BLaER1 treated with 17β-estradiol and CSF1 and Interleukin-3, amounts not matched to agents 10 nM and 100 nM (cell line): Measurements from ENCODE around the gene TTC33.

Experiments used
- H3K27ac ChIP-seq, 11 experiments: shearing (Covaris generic); formaldehyde crosslinking; 2 replicates each; pipeline ENCODE4 v1.8.1; 2022
- H3K27me3 ChIP-seq, 11 experiments: shearing (Covaris generic); formaldehyde crosslinking; 2 replicates each; pipeline ENCODE4 v1.8.1; 2022
- H3K36me3 ChIP-seq, 11 experiments: shearing (Covaris generic); formaldehyde crosslinking; 2 replicates each; pipeline ENCODE4 v1.8.1; 2022
- H3K4me1 ChIP-seq, 10 experiments: shearing (Covaris generic); formaldehyde crosslinking; 2 replicates each; pipeline ENCODE4 v1.8.1; 2022
- H3K4me2 ChIP-seq, 11 experiments: shearing (Covaris generic); formaldehyde crosslinking; 2 replicates each; pipeline ENCODE4 v1.8.1; 2022
- H3K4me3 ChIP-seq, 10 experiments: shearing (Covaris generic); formaldehyde crosslinking; 2 replicates each; pipeline ENCODE4 v1.8.1; 2022
- H3K9ac ChIP-seq, 11 experiments: shearing (Covaris generic); formaldehyde crosslinking; 2 replicates each; pipeline ENCODE4 v1.8.1; 2022
- H3K9me3 ChIP-seq, 11 experiments: shearing (Covaris generic); formaldehyde crosslinking; replicated peaks in 1 of 11; 2 replicates each; pipeline ENCODE4 v1.8.1; 2022
- H4K20me1 ChIP-seq, 11 experiments: shearing (Covaris generic); formaldehyde crosslinking; 2 replicates each; pipeline ENCODE4 v1.8.1; 2022
- Cebpa-rat ChIP-seq, 11 experiments: shearing (Covaris generic); IDR thresholded peaks; 2 replicates each; pipeline ENCODE4 v1.8.1; 2022

Gene TTC33

DNA sequence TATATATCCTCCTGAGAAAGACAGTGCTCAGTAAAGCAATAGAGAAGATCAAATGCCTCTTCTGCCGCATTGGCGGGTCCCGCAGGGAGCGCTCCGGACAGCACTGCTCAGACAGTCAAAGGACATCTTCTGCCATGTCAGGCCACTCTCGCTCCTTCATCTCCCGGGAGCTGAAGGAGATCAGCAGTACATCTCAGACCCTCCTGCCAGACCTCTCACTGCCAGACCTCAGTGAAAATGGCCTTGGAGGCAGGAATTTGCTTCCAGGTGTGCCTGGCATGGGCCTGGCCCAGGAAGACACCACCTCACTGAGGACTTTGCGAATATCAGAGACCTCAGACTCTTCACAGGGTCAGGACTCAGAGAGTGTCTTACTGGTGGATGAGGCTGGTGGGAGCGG, 63.9 kb downstream of the TTC33 start:
- Histone ChIP-seq H3K9ac (no peak overlapping the region), H3K9me3 (peaks cover 0 to 18% (median 9%) of the 10 kb centered on the region in 11 experiments; a peak in 14 of 22 replicates), H3K4me2 (peak overlapping the region in 2 of 11 experiments; percentile 31 to 97; a peak in 4 of 22 replicates), H3K4me3 (no peak overlapping the region), H3K36me3 (peaks cover 67 to 98% (median 90%) of the 10 kb centered on the region in 11 experiments), H4K20me1 (peaks cover 60 to 98% (median 74%) of the 10 kb centered on the region in 11 experiments), H3K4me1 (peaks cover 21 to 55% (median 32%) of the 10 kb centered on the region in 10 experiments), H3K27ac (no peak overlapping the region; a peak in 2 of 22 replicates), H3K27me3 (no peaks in the 10 kb centered on the region)
- TF ChIP-seq Cebpa-rat (IDR thresholded peaks at IDR 0.05) = no peak

DNA sequence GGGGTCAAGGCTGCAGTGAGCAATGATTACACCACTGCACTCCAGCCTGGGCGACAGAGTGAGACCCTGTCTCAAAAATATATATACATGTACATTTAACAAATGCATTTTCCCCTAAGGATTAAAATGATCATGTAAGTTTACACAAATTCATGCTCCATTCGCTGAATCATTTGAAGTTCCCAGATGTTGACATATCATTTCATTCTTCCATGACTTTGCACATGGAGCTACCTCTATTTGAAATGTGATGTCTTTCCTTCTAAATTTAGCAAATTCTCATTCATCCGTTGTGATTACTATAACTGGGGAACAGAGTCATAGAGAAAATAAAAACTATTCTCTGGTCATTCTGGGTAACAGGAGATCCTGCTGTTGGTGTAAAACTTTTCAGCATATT, 65.5 kb downstream of the TTC33 start:
- Histone ChIP-seq H3K27ac (no peak overlapping the region), H3K27me3 (no peaks in the 10 kb centered on the region), H3K4me3 (peak overlapping the region in 1 of 10 experiments; percentile 96; a peak in 1 of 20 replicates), H3K4me1 (peaks cover 37 to 70% (median 48%) of the 10 kb centered on the region in 10 experiments), H3K36me3 (peaks cover 76 to 98% (median 91%) of the 10 kb centered on the region in 11 experiments), H3K9ac (peak overlapping the region in 2 of 11 experiments; percentile 25 to 64; a peak in 1 of 22 replicates), H4K20me1 (peaks cover 75 to 100% (median 86%) of the 10 kb centered on the region in 11 experiments), H3K9me3 (peaks cover 0 to 15% (median 9%) of the 10 kb centered on the region in 11 experiments; a peak in 14 of 22 replicates), H3K4me2 (peak overlapping the region in 9 of 11 experiments; percentile 3 to 97 (median 29); a peak in 11 of 22 replicates)
- TF ChIP-seq Cebpa-rat (IDR thresholded peaks at IDR 0.05) = no peak

DNA sequence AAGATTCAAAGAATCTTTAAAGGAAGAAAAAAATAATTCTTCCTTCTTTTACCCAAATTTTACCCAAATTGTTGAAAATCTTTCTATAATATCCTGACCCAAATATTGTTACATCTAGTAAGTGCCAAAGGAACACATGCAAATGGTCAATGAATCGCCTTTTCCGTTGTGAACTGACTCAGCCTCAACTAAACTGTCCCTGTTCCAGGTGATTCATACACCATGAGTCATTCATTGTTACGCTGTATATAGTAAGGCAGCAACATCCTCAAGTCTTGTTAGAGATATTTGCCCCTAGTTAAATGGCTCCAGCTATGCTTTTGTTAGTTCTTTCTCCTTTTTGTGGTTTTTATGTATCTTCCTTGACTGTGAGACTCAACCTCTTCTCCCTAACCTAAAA, 66.3 kb downstream of the TTC33 start:
- Histone ChIP-seq H3K9ac (peak overlapping the region in 3 of 11 experiments; percentile 97 to 99 (median 99); a peak in 3 of 22 replicates), H3K4me2 (peak overlapping the region in 10 of 11 experiments; percentile 2 to 97 (median 63); a peak in 17 of 22 replicates), H3K4me1 (peaks cover 46 to 70% (median 56%) of the 10 kb centered on the region in 10 experiments)

DNA sequence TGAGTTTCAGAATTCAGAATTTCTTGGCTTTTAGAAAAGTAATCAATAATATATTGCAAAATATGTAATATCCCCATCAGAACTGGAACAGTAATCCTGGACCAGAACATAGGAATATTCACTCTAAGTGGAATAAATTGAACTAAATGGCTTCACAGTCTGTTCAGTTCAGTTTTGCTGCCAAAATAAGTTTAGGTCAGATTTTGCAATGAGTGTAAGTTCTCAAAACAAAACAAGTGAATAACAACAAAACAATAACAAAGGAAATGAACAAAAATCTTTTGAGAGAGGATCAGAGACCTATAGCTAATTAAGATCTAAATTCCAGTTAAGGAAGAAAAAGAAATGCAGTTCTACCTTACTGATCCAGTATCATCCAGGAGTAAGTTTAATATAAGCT, 66.8 kb downstream of the TTC33 start:
- H4K20me1 ChIP-seq = peaks cover 83 to 100% (median 92%) of the 10 kb centered on the region in 11 experiments
- peak overlapping the region in 6 of 11 experiments; percentile 19 to 67 (median 56); a peak in 8 of 22 replicates for H3K27ac ChIP-seq
- H3K4me2 ChIP-seq = peak overlapping the region; percentile 5 to 97 (median 82); a peak in 16 of 22 replicates
- H3K36me3 ChIP-seq = peaks cover 64 to 98% (median 88%) of the 10 kb centered on the region in 11 experiments
- H3K4me1 ChIP-seq = peaks cover 48 to 70% (median 58%) of the 10 kb centered on the region in 10 experiments
- no peaks in the 10 kb centered on the region for H3K27me3 ChIP-seq
- peaks cover 0 to 3% (median 2%) of the 10 kb centered on the region in 11 experiments; a peak in 12 of 22 replicates for H3K9me3 ChIP-seq
- no peak for TF ChIP-seq Cebpa-rat (IDR thresholded peaks at IDR 0.05)
- peak overlapping the region in 4 of 11 experiments; percentile 97 to 99 (median 98); a peak in 8 of 22 replicates for H3K9ac ChIP-seq
- peak overlapping the region in 3 of 10 experiments; percentile 96 to 99 (median 98); a peak in 5 of 20 replicates for H3K4me3 ChIP-seq

More for the DNA sequence above, 66.3 kb downstream of the TTC33 start:
- Histone ChIP-seq H3K36me3 (peaks cover 68 to 98% (median 88%) of the 10 kb centered on the region in 11 experiments), H3K27me3 (no peaks in the 10 kb centered on the region), H3K27ac (peak overlapping the region in 2 of 11 experiments; percentile 60 to 67; a peak in 4 of 22 replicates), H3K4me3 (peak overlapping the region in 2 of 10 experiments; percentile 96 to 98; a peak in 3 of 20 replicates), H3K9me3 (peaks cover 0 to 7% (median 6%) of the 10 kb centered on the region in 11 experiments; a peak in 14 of 22 replicates), H4K20me1 (peaks cover 83 to 100% (median 89%) of the 10 kb centered on the region in 11 experiments)
- TF ChIP-seq Cebpa-rat (IDR thresholded peaks at IDR 0.05) = no peak

DNA sequence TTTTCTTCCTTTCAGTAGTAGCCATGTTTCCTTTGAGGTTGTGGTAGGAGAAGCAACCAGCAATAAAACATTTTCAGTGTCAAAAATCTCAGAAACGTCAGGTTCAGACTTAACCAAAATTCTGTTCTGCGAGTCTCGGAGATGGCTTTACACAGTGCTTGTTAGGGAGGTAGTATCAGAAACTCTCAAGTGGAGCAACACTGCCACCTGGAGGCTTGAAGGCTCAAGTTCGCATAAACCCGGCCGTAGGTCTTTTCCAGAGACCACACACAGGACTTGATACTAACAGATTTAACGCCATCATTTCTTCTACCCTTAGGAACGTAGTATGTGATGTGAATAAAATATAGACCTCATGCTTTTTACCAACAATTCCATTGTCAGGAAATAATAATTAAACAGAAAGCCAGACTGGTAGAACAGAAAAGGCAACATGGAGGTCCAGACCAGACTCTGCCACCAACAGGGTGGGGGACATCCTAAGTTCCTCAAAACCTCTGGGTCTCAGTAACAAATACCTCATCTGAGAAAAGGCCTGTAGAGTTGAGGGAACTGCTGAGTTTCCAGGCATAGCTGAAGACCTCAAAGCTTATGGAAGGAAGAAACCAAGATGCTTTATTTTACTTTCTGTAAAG, 67.5 kb downstream of the TTC33 start:
- Histone ChIP-seq H3K9me3 (no peaks in the 10 kb centered on the region), H3K4me2 (peak overlapping the region; percentile 74 to 97 (median 84)), H3K27ac (peak overlapping the region in 9 of 11 experiments; percentile 32 to 67 (median 53); a peak in 13 of 22 replicates), H3K36me3 (peaks cover 62 to 96% (median 82%) of the 10 kb centered on the region in 11 experiments), H3K4me1 (peaks cover 48 to 70% (median 58%) of the 10 kb centered on the region in 10 experiments), H3K27me3 (no peaks in the 10 kb centered on the region), H3K4me3 (peak overlapping the region in 8 of 10 experiments; percentile 74 to 99 (median 96); a peak in 14 of 20 replicates), H3K9ac (peak overlapping the region; percentile 0 to 99 (median 58); a peak in 18 of 22 replicates), H4K20me1 (peaks cover 87 to 99% (median 92%) of the 10 kb centered on the region in 11 experiments)
- no peak for TF ChIP-seq Cebpa-rat (IDR thresholded peaks at IDR 0.05)

DNA sequence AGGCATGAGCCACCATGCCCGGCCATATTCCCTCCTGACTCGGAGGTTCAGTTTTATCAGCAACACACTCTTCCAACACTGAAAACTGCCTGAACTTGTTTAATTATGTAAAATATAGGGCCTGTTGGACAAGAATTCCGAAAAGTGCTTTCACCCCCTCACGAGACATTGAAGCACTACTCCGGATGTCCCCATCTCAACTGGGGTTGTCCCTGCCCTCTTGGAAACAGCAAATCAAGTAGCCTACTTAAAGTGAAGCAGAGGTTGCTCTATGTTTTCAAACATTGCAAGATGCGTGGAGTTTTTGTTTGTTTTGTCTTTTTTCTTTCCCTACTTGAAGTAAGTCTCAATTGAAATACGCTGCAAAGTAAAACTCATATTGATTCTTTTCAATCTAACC, 68.4 kb downstream of the TTC33 start:
- no peak for TF ChIP-seq Cebpa-rat (IDR thresholded peaks at IDR 0.05)
- peak overlapping the region; percentile 74 to 99 (median 96) for H3K4me3 ChIP-seq
- H3K27ac ChIP-seq = peak overlapping the region; percentile 1 to 67 (median 48); a peak in 18 of 22 replicates
- H3K9me3 ChIP-seq = no peaks in the 10 kb centered on the region
- H4K20me1 ChIP-seq = peaks cover 94 to 99% (median 96%) of the 10 kb centered on the region in 11 experiments
- H3K4me1 ChIP-seq = peaks cover 48 to 66% (median 58%) of the 10 kb centered on the region in 10 experiments
- H3K36me3 ChIP-seq = peaks cover 58 to 96% (median 85%) of the 10 kb centered on the region in 11 experiments
- no peaks in the 10 kb centered on the region for H3K27me3 ChIP-seq
- peak overlapping the region; percentile 74 to 97 (median 84) for H3K4me2 ChIP-seq
- peak overlapping the region; percentile 20 to 99 (median 58); a peak in 19 of 22 replicates for H3K9ac ChIP-seq

DNA sequence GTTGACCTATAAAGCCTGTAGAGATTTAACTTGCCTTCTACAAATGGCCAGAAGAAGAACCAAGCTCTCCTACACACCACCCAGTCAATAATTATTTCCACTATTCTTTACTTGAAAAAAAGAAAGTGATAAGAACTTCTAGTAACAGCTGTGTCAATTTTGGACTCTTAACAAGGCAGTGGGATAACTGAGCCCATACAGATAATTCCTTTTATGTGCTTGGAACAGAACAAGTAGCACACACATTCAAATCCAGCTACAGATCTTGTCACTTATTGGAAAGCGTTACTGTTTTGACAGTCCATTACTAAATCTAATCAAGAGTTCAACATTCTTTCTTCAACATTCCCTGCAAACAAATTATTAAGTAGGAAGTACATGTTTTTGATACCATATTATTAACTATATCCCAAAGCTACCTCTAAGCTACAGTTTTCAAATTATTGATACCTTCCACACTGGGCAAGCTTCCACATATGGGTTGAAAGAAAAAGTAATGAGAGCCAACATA, 69.7 kb downstream of the TTC33 start:
- Histone ChIP-seq H3K36me3 (peaks cover 58 to 96% (median 85%) of the 10 kb centered on the region in 11 experiments), H3K9ac (peak overlapping the region; percentile 20 to 99 (median 62); a peak in 17 of 22 replicates)

DNA sequence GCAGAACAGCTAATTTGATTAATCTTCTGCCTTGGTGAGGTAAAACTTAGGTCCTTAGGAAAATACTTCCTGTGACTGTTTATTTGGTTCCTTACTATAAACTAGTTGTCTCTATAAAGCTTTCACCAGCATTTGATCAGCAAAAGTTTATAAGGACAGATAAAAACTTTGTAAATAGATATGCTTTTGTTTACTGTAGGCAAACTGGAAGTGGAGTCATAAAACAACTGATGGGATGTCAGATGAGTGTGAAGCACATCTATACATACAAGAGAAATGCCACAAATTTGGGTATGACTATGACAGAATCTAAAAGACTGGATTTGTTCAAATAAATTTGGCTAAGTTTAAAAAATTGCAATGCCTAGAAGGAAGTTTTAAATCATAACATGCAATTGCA, 70.6 kb downstream of the TTC33 start:
- TF ChIP-seq Cebpa-rat (IDR thresholded peaks at IDR 0.05) = no peak
- Histone ChIP-seq H3K4me3 (peak overlapping the region; percentile 74 to 99 (median 96)), H3K36me3 (peaks cover 50 to 92% (median 78%) of the 10 kb centered on the region in 11 experiments), H3K27ac (peak overlapping the region in 8 of 11 experiments; percentile 17 to 67 (median 52); a peak in 13 of 22 replicates), H3K27me3 (no peaks in the 10 kb centered on the region; a peak in 4 of 22 replicates), H4K20me1 (peaks cover 95 to 99% (median 96%) of the 10 kb centered on the region in 11 experiments), H3K9ac (peak overlapping the region; percentile 51 to 99 (median 69); a peak in 18 of 22 replicates), H3K4me1 (peaks cover 33 to 65% (median 54%) of the 10 kb centered on the region in 10 experiments), H3K4me2 (peak overlapping the region; percentile 74 to 97 (median 84)), H3K9me3 (no peaks in the 10 kb centered on the region; a peak in 1 of 22 replicates)

More for the DNA sequence above, 69.7 kb downstream of the TTC33 start:
- H3K27ac ChIP-seq = peak overlapping the region in 6 of 11 experiments; percentile 46 to 67 (median 59); a peak in 11 of 22 replicates
- H3K27me3 ChIP-seq = no peaks in the 10 kb centered on the region; a peak in 4 of 22 replicates
- TF ChIP-seq Cebpa-rat (IDR thresholded peaks at IDR 0.05) = no peak
- peaks cover 94 to 99% (median 96%) of the 10 kb centered on the region in 11 experiments for H4K20me1 ChIP-seq
- H3K9me3 ChIP-seq = no peaks in the 10 kb centered on the region; a peak in 1 of 22 replicates
- peaks cover 41 to 66% (median 55%) of the 10 kb centered on the region in 10 experiments for H3K4me1 ChIP-seq
- peak overlapping the region; percentile 74 to 99 (median 96) for H3K4me3 ChIP-seq
- H3K4me2 ChIP-seq = peak overlapping the region; percentile 74 to 97 (median 84)
